OCI-LY7 (cell line): ENCODE results near the gene KCNK6.
"Not testable (repeated sequence)": the region's sequence is repeated elsewhere in the genome, so short reads cannot be mapped to it uniquely, and the experiment has no call there.

ENCODE experiments used
- CTCF ChIP-seq: fragments of 200-600 bp; sonication (generic); conservative IDR thresholded peaks from 2 replicates; pipeline ENCODE4 v1.5.1; 2014; ENCODE audit warnings: mild to moderate bottlenecking, antibody characterized with exemption, low read length, moderate library complexity, mixed read lengths
- EZH2phosphoT487 ChIP-seq: fragments of 200-600 bp; sonication (generic); IDR thresholded peaks from 2 replicates; pipeline ENCODE4 v1.6.1; 2018; ENCODE audit warnings: low read depth, borderline replicate concordance, mild to moderate bottlenecking, mixed run types, antibody characterized with exemption, low read length, moderate library complexity, mixed read lengths

GRCh38 chr19:38362946-38363688 is 43.5 kb downstream of the KCNK6 start:
- not testable (repeated sequence) for TF ChIP-seq CTCF, EZH2phosphoT487
